Measurements from ENCODE around the gene P4HA2. TPM values are rescaled to one million over a fixed set of nuclear protein-coding genes. Genes with fewer than 3 reads are reported as not detected.
"Not testable (repeated sequence)": the region's sequence is repeated elsewhere in the genome, so short reads cannot be mapped to it uniquely, and the experiment has no call there.

The P4HA2 gene
- total RNA-seq, 5 donors from 2014 or later (not counting 1 experiment from before 2014, with no cell fraction given), result 0.50 to 0.99 (median 0.98) TPM; not detected in 2

DNA sequence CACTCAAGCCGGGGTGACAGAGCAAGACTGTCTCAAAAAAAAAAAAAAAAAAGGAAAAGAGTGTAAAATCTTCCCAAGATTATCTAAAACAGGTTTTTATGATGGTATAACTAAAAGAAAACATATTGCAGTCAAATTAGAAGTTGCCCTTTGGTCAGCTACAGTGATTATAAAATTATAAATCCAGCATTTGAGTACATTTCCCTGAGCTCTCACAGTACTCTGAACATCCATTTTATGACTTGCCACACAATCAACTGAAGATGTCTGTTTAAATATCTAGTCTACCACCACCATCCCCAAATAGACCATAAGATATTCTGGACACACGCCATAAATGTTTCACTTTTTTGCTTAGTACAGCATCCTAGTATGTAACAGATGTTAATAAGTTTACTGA, 77.1 kb downstream of the P4HA2 start:
- ATAC-seq (replicated peaks in 1 of 4), result no peak
- no peak for DNase-seq

DNA sequence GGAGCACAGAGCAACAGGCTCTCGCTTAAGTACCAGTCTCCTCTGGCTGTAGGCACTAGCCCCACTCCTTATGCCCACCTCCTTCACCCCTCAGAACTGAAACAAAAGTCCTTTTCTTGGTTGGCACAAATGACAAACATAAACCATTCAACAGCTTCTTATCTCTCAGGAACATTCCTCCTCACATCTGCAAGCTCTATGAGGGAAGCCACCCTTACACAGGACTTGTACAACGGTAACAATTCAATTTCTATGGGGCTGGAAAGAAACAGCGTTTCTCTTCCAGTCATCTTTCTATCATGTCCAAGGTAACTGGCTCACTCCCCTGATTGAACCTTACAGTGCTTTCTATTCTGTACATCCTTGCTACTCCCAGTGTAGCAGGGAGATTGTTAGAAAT, 80.0 kb downstream of the P4HA2 start:
- ChIA-PET POLR2A (no interaction called here), CTCF (no interaction called here)
- Mint-ChIP-seq H3K36me3 (no peaks in the 10 kb centered on the region), H3K4me3 (no peak overlapping the region), H3K27me3 (peaks cover 2 to 11% of the 10 kb centered on the region in 2 donors), H3K9me3 (peaks cover 18 to 26% (median 21%) of the 10 kb centered on the region in 3 donors), H3K4me1 (no peaks in the 10 kb centered on the region), H3K27ac (no peak overlapping the region)
- peaks cover 3% of the 10 kb centered on the region for H3K9me3 ChIP-seq
- H3K4me1 ChIP-seq (ENCODE audit: control insufficient read depth in 1 of 2, extremely low read depth in 1 of 2, insufficient read depth in 2 of 2, low read length in 2 of 2), result no peaks in the 10 kb centered on the region
- 60% methylated on average over 3 of the region's 3 CpGs for WGBS (ENCODE audit: insufficient coverage)
- H3K27ac ChIP-seq (ENCODE audit: low read length), result no peak overlapping the region
- no peaks in the 10 kb centered on the region for H3K27me3 ChIP-seq (replicated peaks in 1 of 2; ENCODE audit: control insufficient read depth in 2 of 2, extremely low read depth in 1 of 2, insufficient read depth in 2 of 2, low read length in 1 of 2)
- no peaks in the 10 kb centered on the region for H3K36me3 ChIP-seq (ENCODE audit: control insufficient read depth in 2 of 2, extremely low read depth in 1 of 2, insufficient read depth in 1 of 2, low read length in 1 of 2)
- no peak overlapping the region for H3K4me3 ChIP-seq (ENCODE audit: control insufficient read depth in 1 of 2, extremely low read depth in 1 of 2, low read length in 1 of 2)
- ATAC-seq (replicated peaks in 1 of 4), result no peak
- no peak for DNase-seq

More for the DNA sequence above, 77.1 kb downstream of the P4HA2 start:
- Mint-ChIP-seq H3K27ac (no peak overlapping the region), H3K4me1 (no peaks in the 10 kb centered on the region), H3K27me3 (peaks cover 16 to 18% of the 10 kb centered on the region in 2 donors), H3K36me3 (peaks cover 6% of the 10 kb centered on the region), H3K4me3 (no peak overlapping the region), H3K9me3 (peaks cover 11 to 24% (median 13%) of the 10 kb centered on the region in 3 donors)
- no peaks in the 10 kb centered on the region for H3K4me1 ChIP-seq (ENCODE audit: control insufficient read depth in 1 of 2, extremely low read depth in 1 of 2, insufficient read depth in 2 of 2, low read length in 2 of 2)
- no peak overlapping the region for H3K27ac ChIP-seq (ENCODE audit: low read length)
- no peaks in the 10 kb centered on the region for H3K36me3 ChIP-seq (ENCODE audit: control insufficient read depth in 2 of 2, extremely low read depth in 1 of 2, insufficient read depth in 1 of 2, low read length in 1 of 2)
- ChIA-PET CTCF (interaction anchor here in 1 of 2 donors (0.7 kb wide), 1 partner anchor 38 kb away, joined by 6 read pairs; no protein-coding TSS in a partner anchor), POLR2A (no interaction called here)
- H3K4me3 ChIP-seq (ENCODE audit: control insufficient read depth in 1 of 2, extremely low read depth in 1 of 2, low read length in 1 of 2), result no peak overlapping the region
- no CpG with 5 or more reads among the region's 2 CpGs for WGBS (ENCODE audit: insufficient coverage)
- no peaks in the 10 kb centered on the region for H3K27me3 ChIP-seq (replicated peaks in 1 of 2; ENCODE audit: control insufficient read depth in 2 of 2, extremely low read depth in 1 of 2, insufficient read depth in 2 of 2, low read length in 1 of 2)
- H3K9me3 ChIP-seq, result no peaks in the 10 kb centered on the region

DNA sequence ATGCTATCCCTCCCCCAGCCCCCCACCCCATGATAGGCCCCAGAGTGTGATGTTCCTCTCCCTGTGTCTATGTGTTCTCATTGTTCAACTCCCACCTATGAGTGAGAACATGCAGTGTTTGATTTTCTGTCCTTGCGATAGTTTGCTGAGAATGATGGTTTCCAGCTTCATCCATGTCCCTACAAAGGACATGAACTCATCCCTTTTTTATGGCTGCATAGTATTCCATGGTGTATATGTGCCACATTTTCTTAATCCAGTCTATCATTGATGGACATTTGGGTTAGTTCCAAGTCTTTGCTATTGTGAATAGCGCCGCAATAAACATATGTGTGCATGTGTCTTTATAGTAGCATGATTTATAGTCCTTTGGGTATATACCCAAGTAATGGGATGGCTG, 82.3 kb downstream of the P4HA2 start:
- POLR2A ChIA-PET; H3K27me3 ChIP-seq (replicated peaks in 1 of 2; ENCODE audit: control insufficient read depth in 2 of 2, extremely low read depth in 1 of 2, insufficient read depth in 2 of 2, low read length in 1 of 2); DNase-seq; H3K4me3 ChIP-seq (ENCODE audit: control insufficient read depth in 1 of 2, extremely low read depth in 1 of 2, low read length in 1 of 2); H3K27ac Mint-ChIP-seq; H3K36me3 ChIP-seq (ENCODE audit: control insufficient read depth in 2 of 2, extremely low read depth in 1 of 2, insufficient read depth in 1 of 2, low read length in 1 of 2); H3K36me3 Mint-ChIP-seq; H3K4me1 ChIP-seq (ENCODE audit: control insufficient read depth in 1 of 2, extremely low read depth in 1 of 2, insufficient read depth in 2 of 2, low read length in 2 of 2); H3K9me3 ChIP-seq; H3K4me3 Mint-ChIP-seq; H3K27ac ChIP-seq (ENCODE audit: low read length); ATAC-seq (replicated peaks in 1 of 4); H3K4me1 Mint-ChIP-seq; CTCF ChIA-PET: not testable (repeated sequence)
- no CpG with 5 or more reads among the region's 3 CpGs for WGBS (ENCODE audit: insufficient coverage)
- H3K27me3 Mint-ChIP-seq, result peaks cover 2 to 14% of the 10 kb centered on the region in 2 donors
- H3K9me3 Mint-ChIP-seq, result peaks cover 22 to 26% (median 23%) of the 10 kb centered on the region in 3 donors

DNA sequence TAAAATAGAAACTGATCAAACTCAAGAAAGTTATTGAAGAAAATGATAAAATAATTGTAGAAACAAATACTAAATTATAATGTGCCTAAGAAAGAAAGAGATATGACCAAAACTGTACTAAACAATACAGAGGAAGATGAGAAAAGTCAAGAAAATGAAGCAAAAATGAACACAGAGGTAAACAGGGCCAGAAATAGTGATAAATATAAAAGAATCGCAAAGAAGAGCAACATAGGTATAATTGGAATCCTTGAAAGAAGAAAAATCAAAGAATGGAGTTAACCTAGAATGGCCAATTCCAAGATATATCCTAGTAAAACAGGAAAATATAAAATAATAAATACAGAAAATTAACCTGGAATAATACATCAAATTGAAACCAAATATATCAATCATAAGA, 84.5 kb downstream of the P4HA2 start:
- Histone ChIP-seq H3K4me1 (ENCODE audit: control insufficient read depth in 1 of 2, extremely low read depth in 1 of 2, insufficient read depth in 2 of 2, low read length in 2 of 2) (no peaks in the 10 kb centered on the region), H3K27me3 (replicated peaks in 1 of 2; ENCODE audit: control insufficient read depth in 2 of 2, extremely low read depth in 1 of 2, insufficient read depth in 2 of 2, low read length in 1 of 2) (no peaks in the 10 kb centered on the region), H3K27ac (ENCODE audit: low read length) (no peak overlapping the region), H3K36me3 (ENCODE audit: control insufficient read depth in 2 of 2, extremely low read depth in 1 of 2, insufficient read depth in 1 of 2, low read length in 1 of 2) (no peaks in the 10 kb centered on the region), H3K4me3 (ENCODE audit: control insufficient read depth in 1 of 2, extremely low read depth in 1 of 2, low read length in 1 of 2) (no peak overlapping the region), H3K9me3 (peaks cover 6% of the 10 kb centered on the region)
- CTCF ChIA-PET, result no interaction called here
- H3K27me3 Mint-ChIP-seq, result peaks cover 0 to 20% of the 10 kb centered on the region in 2 donors
- ATAC-seq (replicated peaks in 1 of 4) (no peak), DNase-seq (no peak)
- no peak overlapping the region for H3K27ac Mint-ChIP-seq
- H3K4me1 Mint-ChIP-seq, result no peaks in the 10 kb centered on the region
- no CpG with 5 or more reads among the region's 1 CpG for WGBS (ENCODE audit: insufficient coverage)
- H3K36me3 Mint-ChIP-seq, result peaks cover 3% of the 10 kb centered on the region
- POLR2A ChIA-PET, result no interaction called here
- H3K4me3 Mint-ChIP-seq, result no peak overlapping the region
- peaks cover 29 to 32% (median 31%) of the 10 kb centered on the region in 3 donors for H3K9me3 Mint-ChIP-seq

DNA sequence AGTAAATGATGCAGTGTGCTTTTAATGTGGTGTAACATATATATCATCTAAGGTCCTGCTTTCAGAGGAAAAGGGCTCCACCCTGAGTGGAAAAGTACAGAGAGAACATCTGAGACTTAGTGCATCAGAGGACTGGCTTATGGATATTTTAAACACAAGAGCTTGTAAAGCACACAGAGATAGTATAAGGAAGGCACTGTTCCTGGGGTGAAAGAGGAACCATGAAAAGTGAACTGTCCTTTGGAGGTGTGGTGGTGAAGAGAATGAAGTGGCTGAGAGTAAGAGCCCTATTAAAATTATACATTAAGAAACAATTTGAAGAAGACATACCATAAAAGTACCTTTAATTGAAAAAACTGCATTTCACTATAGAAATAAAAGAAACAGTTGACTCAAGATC, 85.2 kb downstream of the P4HA2 start:
- no peaks in the 10 kb centered on the region for H3K27me3 ChIP-seq (replicated peaks in 1 of 2; ENCODE audit: control insufficient read depth in 2 of 2, extremely low read depth in 1 of 2, insufficient read depth in 2 of 2, low read length in 1 of 2)
- no peak overlapping the region for H3K27ac Mint-ChIP-seq
- ChIA-PET POLR2A (no interaction called here), CTCF (no interaction called here)
- peaks cover 0 to 20% of the 10 kb centered on the region in 2 donors for H3K27me3 Mint-ChIP-seq
- no peak overlapping the region for H3K27ac ChIP-seq (ENCODE audit: low read length)
- H3K9me3 ChIP-seq, result peaks cover 6% of the 10 kb centered on the region
- H3K36me3 ChIP-seq (ENCODE audit: control insufficient read depth in 2 of 2, extremely low read depth in 1 of 2, insufficient read depth in 1 of 2, low read length in 1 of 2), result no peaks in the 10 kb centered on the region
- no peak for ATAC-seq (replicated peaks in 1 of 4)
- H3K4me1 ChIP-seq (ENCODE audit: control insufficient read depth in 1 of 2, extremely low read depth in 1 of 2, insufficient read depth in 2 of 2, low read length in 2 of 2), result no peaks in the 10 kb centered on the region
- H3K36me3 Mint-ChIP-seq, result peaks cover 3% of the 10 kb centered on the region
- H3K4me3 Mint-ChIP-seq, result no peak overlapping the region
- DNase-seq, result no peak
- H3K9me3 Mint-ChIP-seq, result peaks cover 29 to 32% (median 31%) of the 10 kb centered on the region in 3 donors
- no peaks in the 10 kb centered on the region for H3K4me1 Mint-ChIP-seq
- no peak overlapping the region for H3K4me3 ChIP-seq (ENCODE audit: control insufficient read depth in 1 of 2, extremely low read depth in 1 of 2, low read length in 1 of 2)

Other genes starting within 250 kb of the P4HA2 start
- gene ACSL6, start 216.2 kb downstream of the P4HA2 start, total RNA-seq, result 10 to 100 TPM; 23.7 to 42.9 (median 27.8) TPM
- not detected for gene IL3, start 167.2 kb downstream of the P4HA2 start, total RNA-seq
- under 1 TPM in 1 of 5 donors, not detected in 4; 0.89 TPM for gene CSF2, start 154.1 kb downstream of the P4HA2 start, total RNA-seq
- not detected for gene PDLIM4, start 29.8 kb upstream of the P4HA2 start, total RNA-seq
- gene SLC22A4, start 66.5 kb upstream of the P4HA2 start, total RNA-seq, result under 1 TPM in 1 of 5 donors, not detected in 4; 0.20 TPM
- gene SLC22A5, start 141.9 kb upstream of the P4HA2 start, total RNA-seq, result 10 to 100 TPM in 2 of 5 donors, 1 to 10 TPM in 3; 4.8 to 14.0 (median 7.6) TPM

Measured in T-cell (primary cell).